HCT116 (cell line): Measurements from ENCODE around the gene BCL2L2. TPM values are rescaled to one million over a fixed set of nuclear protein-coding genes. Genes with fewer than 3 reads are reported as not detected.

Experiments
- ATAC-seq: fragments of 200-7000 bp; cut with Tn5 transposase; 2 replicates; pipeline ENCODE4 v1.9.1; 2020; ENCODE audit warnings: mild to moderate bottlenecking, moderate library complexity
- BruUV-seq: library from RNA; stranded (reverse); fragments of 400-500 nt; replicated peaks from 2 replicates; lab custom pipeline; 2021; lab: Mats Ljungman, UMichigan
- CTCF ChIA-PET: fragments of 300-600 bp; sonication (Branson Sonifier 250); formaldehyde crosslinking; loops from one replicate; lab custom pipeline; 2021; ENCODE audit warnings: antibody characterized with exemption; lab: Charles Lee
- POLR2A ChIA-PET: fragments of 300-600, 350-600 bp; sonication (Branson Sonifier 250); formaldehyde crosslinking; loops from one replicate; lab custom pipeline; 2021; ENCODE audit warnings: antibody characterized with exemption; lab: Charles Lee
- RAD21 ChIA-PET, 2 experiments: fragments of 300-600 bp; sonication (Branson Sonifier 250); formaldehyde crosslinking; loops; one replicate each; lab custom pipeline; 2023; ENCODE audit warnings: low total read pairs in 2 of 2; ENCODE audit not compliant: uncharacterized antibody in 2 of 2, unreplicated experiment in 2 of 2, low non-redundant PET in 1 of 2; lab: Charles Lee
- DNase-seq: peaks from one replicate; pipeline ENCODE4 v3.0.0-alpha.2; 2010; ENCODE audit warnings: low read depth, low spot score
- H2AFZ ChIP-seq: fragments of 200-600 bp; shearing (Covaris generic), sonication (generic); 2 replicates; pipeline ENCODE4 v1.6.1; 2017; ENCODE audit warnings: low read depth, mixed run types, mixed read lengths, antibody characterized with exemption, low read length; ENCODE audit not compliant: poor library complexity, severe bottlenecking
- H3K27ac ChIP-seq: 2 replicates; pipeline ENCODE4 v1.5.1; 2012; ENCODE audit warnings: low read depth, low read length
- H3K27me3 ChIP-seq: fragments of 200-600 bp; sonication (generic); 2 replicates; pipeline ENCODE4 v1.6.1; 2016; ENCODE audit warnings: mixed run types, low read length, mixed read lengths; ENCODE audit not compliant: insufficient read depth
- H3K36me3 ChIP-seq, 2 experiments: fragments of 200-500 bp in 1 of 2; fragments of 200-600 bp in 1 of 2; sonication (Bioruptor generic) in 1 of 2; sonication (generic) in 1 of 2; 2 replicates each; pipeline versions ENCODE4 v1.5.1 to v1.6.1; 2014 to 2016; ENCODE audit warnings: low read length in 2 of 2, inconsistent platforms in 1 of 2, mixed read lengths in 1 of 2, mixed run types in 1 of 2; ENCODE audit not compliant: insufficient read depth in 2 of 2, control insufficient read depth in 1 of 2
- H3K4me1 ChIP-seq, 2 experiments: fragments of 200-600 bp in 1 of 2; sonication (generic) in 1 of 2; 2 replicates each; pipeline versions ENCODE4 v1.5.1 to v1.6.1; 2012 to 2017; ENCODE audit warnings: low read length in 2 of 2, inconsistent platforms in 1 of 2, mild to moderate bottlenecking in 1 of 2, mixed read lengths in 1 of 2, mixed run types in 1 of 2, moderate library complexity in 1 of 2; ENCODE audit not compliant: insufficient read depth in 2 of 2, control insufficient read depth in 1 of 2
- H3K4me2 ChIP-seq: fragments of 200-600 bp; sonication (generic); 2 replicates; pipeline ENCODE4 v1.6.1; 2017; ENCODE audit warnings: mixed run types, low read length, mixed read lengths
- H3K4me3 ChIP-seq, 2 experiments: fragments of 200-600 bp in 1 of 2; sonication (generic) in 1 of 2; replicated peaks in 1 of 2; 2 replicates each; pipeline ENCODE4 v1.5.1; 2011 to 2016; ENCODE audit warnings: low read length in 2 of 2, control low read depth in 1 of 2, low read depth in 1 of 2, mild to moderate bottlenecking in 1 of 2, mixed read lengths in 1 of 2, mixed run types in 1 of 2
- H3K79me2 ChIP-seq: fragments of 200-600 bp; sonication (generic); 2 replicates; pipeline ENCODE4 v1.6.1; 2017; ENCODE audit warnings: mild to moderate bottlenecking, mixed run types, low read length, moderate library complexity, mixed read lengths; ENCODE audit not compliant: insufficient read depth
- H3K9ac ChIP-seq: fragments of 200-600 bp; sonication (generic); 2 replicates; pipeline ENCODE4 v1.6.1; 2016; ENCODE audit warnings: low read length, mixed read lengths
- H3K9me2 ChIP-seq: fragments of 200-600 bp; sonication (generic), shearing (Covaris generic); 2 replicates; pipeline ENCODE4 v1.6.1; 2017; ENCODE audit warnings: mixed run types, mild to moderate bottlenecking, moderate library complexity; ENCODE audit not compliant: insufficient read depth
- H3K9me3 ChIP-seq, 2 experiments: fragments of 200-500 bp in 1 of 2; fragments of 200-600 bp in 1 of 2; sonication (Bioruptor generic) in 1 of 2; sonication (generic) in 1 of 2; 2 replicates each; pipeline ENCODE4 v1.6.1; 2014 to 2017; ENCODE audit warnings: low read length in 2 of 2, mixed read lengths in 2 of 2, inconsistent platforms in 1 of 2, low read depth in 1 of 2, mild to moderate bottlenecking in 1 of 2, mixed run types in 1 of 2, moderate library complexity in 1 of 2; ENCODE audit not compliant: control insufficient read depth in 1 of 2, insufficient read depth in 1 of 2
- H4K20me1 ChIP-seq: fragments of 200-600 bp; sonication (generic), shearing (Covaris generic); 2 replicates; pipeline ENCODE4 v1.6.1; 2017; ENCODE audit warnings: mixed run types, mild to moderate bottlenecking, moderate library complexity; ENCODE audit not compliant: insufficient read depth
- CEBPB ChIP-seq: IDR thresholded peaks from 2 replicates; pipeline ENCODE4 v1.6.1; 2012; ENCODE audit warnings: low read depth
- EGR1 ChIP-seq: IDR thresholded peaks from 2 replicates; pipeline ENCODE4 v1.6.1; 2012; ENCODE audit warnings: low read depth
- ELF1 ChIP-seq: IDR thresholded peaks from 2 replicates; pipeline ENCODE4 v1.6.1; 2012; ENCODE audit warnings: low read depth, borderline replicate concordance
- EZH2 ChIP-seq: fragments of 200-600 bp; sonication (generic); IDR thresholded peaks from 2 replicates; pipeline ENCODE4 v1.6.1; 2017; ENCODE audit warnings: antibody characterized with exemption, mixed run types
- FOSL1 ChIP-seq: IDR thresholded peaks from 2 replicates; pipeline ENCODE4 v1.6.1; 2012; ENCODE audit warnings: low read depth
- JUND ChIP-seq: IDR thresholded peaks from 2 replicates; pipeline ENCODE4 v1.6.1; 2012
- RAD21 ChIP-seq: IDR thresholded peaks from 2 replicates; pipeline ENCODE4 v1.6.1; 2012; ENCODE audit warnings: low read depth, mild to moderate bottlenecking
- SRF ChIP-seq: IDR thresholded peaks from 2 replicates; pipeline ENCODE4 v1.6.1; 2012; ENCODE audit warnings: low read depth
- TCF7L2 ChIP-seq: IDR thresholded peaks from 2 replicates; pipeline ENCODE4 v1.7.0; 2011; ENCODE audit warnings: borderline replicate concordance, inconsistent platforms; ENCODE audit not compliant: insufficient read depth, insufficient read length; ENCODE audit errors: extremely low read depth
- intact Hi-C: fragments of 100-400 bp; cut with micrococcal nuclease; formaldehyde crosslinking; loops from 2 replicates; pipeline ENCODE4 v1.10.0; 2022
- total RNA-seq: library from RNA; stranded (reverse); gene quantifications from one replicate; pipeline ENCODE4 v1.2.1, GENCODE V29; 2021; ENCODE audit not compliant: unreplicated experiment
- TF ChIP-seq, protein P1 (sequence below), 3 experiments: fragments of 200-600 bp in 1 of 3; sonication (generic) in 1 of 3; IDR thresholded peaks in 2 of 3; conservative IDR thresholded peaks in 1 of 3; 2 replicates each; pipeline ENCODE4 v1.5.1; 2012 to 2017; ENCODE audit warnings: low read depth in 2 of 3, low read length in 2 of 3, antibody characterized with exemption in 1 of 3, borderline replicate concordance in 1 of 3, control low read depth in 1 of 3, mild to moderate bottlenecking in 1 of 3, mixed read lengths in 1 of 3, mixed run types in 1 of 3, moderate library complexity in 1 of 3; ENCODE audit not compliant: insufficient read depth in 1 of 3
- TF ChIP-seq, protein P2 (sequence below): IDR thresholded peaks from 2 replicates; pipeline ENCODE4 v1.6.1; 2012
- TF ChIP-seq, protein P3 (sequence below): IDR thresholded peaks from 2 replicates; pipeline ENCODE4 v1.6.1; 2011; ENCODE audit warnings: mild to moderate bottlenecking, low read length, moderate library complexity; ENCODE audit not compliant: insufficient replicate concordance; ENCODE audit errors: extremely low read depth

BCL2L2 gene
- total RNA-seq, 1 experiment from 2014 or later: 25.5 TPM

DNA sequence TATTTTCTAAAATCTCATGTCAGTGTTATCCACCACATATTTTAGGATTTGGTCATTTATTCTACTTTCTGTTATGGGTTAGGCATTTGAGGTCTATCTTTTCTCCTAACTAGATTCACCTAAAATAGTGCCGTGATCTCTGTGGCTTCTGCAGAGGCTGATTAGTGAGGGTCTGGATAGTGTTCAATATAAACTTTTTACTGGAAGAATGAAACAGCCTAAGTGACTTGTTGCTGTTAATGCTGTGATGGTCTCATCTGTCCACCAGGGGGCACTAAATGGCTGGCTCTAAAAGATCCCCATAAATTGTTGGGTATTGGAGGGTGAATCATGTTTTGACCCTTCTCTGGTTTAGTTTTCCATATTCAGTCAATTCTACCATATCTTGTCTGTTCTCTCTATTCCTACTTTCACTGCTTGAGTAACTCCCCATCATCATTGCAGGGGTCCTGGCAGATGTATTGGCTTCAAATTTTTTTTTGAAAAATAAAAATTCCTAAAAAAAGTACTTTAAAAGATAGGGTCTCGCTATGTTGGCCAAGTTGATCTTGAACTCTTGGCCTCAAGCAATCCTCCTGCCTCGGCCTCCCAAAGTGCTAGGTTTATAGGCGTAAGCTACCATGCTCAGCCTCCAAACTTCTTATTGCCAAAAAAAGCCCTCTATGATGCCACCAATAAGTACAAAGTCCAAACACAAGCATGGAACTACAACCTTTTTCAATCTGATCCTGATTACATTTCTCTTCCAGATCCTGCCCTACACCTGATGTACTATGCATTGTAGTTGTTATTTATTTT lies 21.5 kb downstream of the BCL2L2 start:
- H3K36me3 ChIP-seq: peaks cover 19 to 28% of the 10 kb centered on the region in 2 experiments; a peak in 3 of 4 replicates
- H3K27ac ChIP-seq: no peak overlapping the region
- H3K4me1 ChIP-seq: peaks cover 0 to 2% of the 10 kb centered on the region in 2 experiments; a peak in 3 of 4 replicates
- peak; percentile 60 for DNase-seq
- no peaks in the 10 kb centered on the region for H3K9me2 ChIP-seq
- H3K27me3 ChIP-seq: no peaks in the 10 kb centered on the region
- ChIA-PET CTCF (interaction anchor here (2.4 to 3.0 kb wide), 2 partner anchors 33 to 52 kb away, joined by 14 to 23 read pairs; no protein-coding TSS in a partner anchor), RAD21 (no interaction called here), POLR2A (no interaction called here)
- no peak for TF ChIP-seq SRF
- TF ChIP-seq RAD21: peak; percentile 80
- TF ChIP-seq FOSL1: peak; percentile 6; the same call in 1 of the 2 replicates
- TF ChIP-seq, protein P1, sequence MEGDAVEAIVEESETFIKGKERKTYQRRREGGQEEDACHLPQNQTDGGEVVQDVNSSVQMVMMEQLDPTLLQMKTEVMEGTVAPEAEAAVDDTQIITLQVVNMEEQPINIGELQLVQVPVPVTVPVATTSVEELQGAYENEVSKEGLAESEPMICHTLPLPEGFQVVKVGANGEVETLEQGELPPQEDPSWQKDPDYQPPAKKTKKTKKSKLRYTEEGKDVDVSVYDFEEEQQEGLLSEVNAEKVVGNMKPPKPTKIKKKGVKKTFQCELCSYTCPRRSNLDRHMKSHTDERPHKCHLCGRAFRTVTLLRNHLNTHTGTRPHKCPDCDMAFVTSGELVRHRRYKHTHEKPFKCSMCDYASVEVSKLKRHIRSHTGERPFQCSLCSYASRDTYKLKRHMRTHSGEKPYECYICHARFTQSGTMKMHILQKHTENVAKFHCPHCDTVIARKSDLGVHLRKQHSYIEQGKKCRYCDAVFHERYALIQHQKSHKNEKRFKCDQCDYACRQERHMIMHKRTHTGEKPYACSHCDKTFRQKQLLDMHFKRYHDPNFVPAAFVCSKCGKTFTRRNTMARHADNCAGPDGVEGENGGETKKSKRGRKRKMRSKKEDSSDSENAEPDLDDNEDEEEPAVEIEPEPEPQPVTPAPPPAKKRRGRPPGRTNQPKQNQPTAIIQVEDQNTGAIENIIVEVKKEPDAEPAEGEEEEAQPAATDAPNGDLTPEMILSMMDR (IDR thresholded peaks at IDR 0.05 in 2 of 3, conservative IDR thresholded peaks at IDR 0.05 in 1 of 3; ENCODE audit: borderline replicate concordance in 1 of 3, insufficient read depth in 1 of 3, low read depth in 2 of 3, low read length in 2 of 3): peak; percentile 83 to 94 (median 86)
- no peaks in the 10 kb centered on the region for H3K9me3 ChIP-seq
- intact Hi-C loops: loop anchor here (1.0 to 5.0 kb wide), 4 partner anchors 52 to 231 kb away; no protein-coding TSS in a partner anchor
- no peaks in the 10 kb centered on the region for H4K20me1 ChIP-seq
- peak; percentile 81 for ATAC-seq
- H2AFZ ChIP-seq: no peak overlapping the region
- H3K9ac ChIP-seq: no peak overlapping the region
- H3K79me2 ChIP-seq: peaks cover 12% of the 10 kb centered on the region
- BruUV-seq: no TSS peak
- H3K4me2 ChIP-seq: no peak overlapping the region
- no peak overlapping the region for H3K4me3 ChIP-seq

DNA sequence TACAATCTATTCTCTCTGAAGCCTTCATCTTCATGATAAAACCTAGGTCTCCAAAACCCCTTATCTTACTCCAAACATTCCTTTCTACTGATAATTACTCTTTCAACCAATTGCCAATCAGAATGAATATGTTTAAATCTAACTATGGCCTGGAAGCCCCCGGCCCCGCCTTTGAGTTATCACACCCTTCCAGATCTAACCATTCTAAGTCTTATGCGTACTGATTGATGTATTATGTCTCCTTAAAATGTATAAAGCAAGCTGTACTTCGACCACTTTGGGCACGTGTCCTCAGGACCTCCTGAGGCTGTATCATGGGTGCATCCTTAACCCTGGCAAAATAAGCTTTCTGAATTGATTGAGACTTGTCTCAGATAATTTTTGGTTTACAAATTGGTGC lies 29.0 kb downstream of the BCL2L2 start:
- Histone ChIP-seq H3K4me3 (no peak overlapping the region), H3K9me2 (no peaks in the 10 kb centered on the region), H3K9ac (no peak overlapping the region), H3K79me2 (no peaks in the 10 kb centered on the region), H3K27ac (no peak overlapping the region), H3K9me3 (peaks cover 10% of the 10 kb centered on the region in 2 experiments; a peak in 1 of 4 replicates), H3K27me3 (no peaks in the 10 kb centered on the region), H3K4me2 (no peak overlapping the region), H3K4me1 (no peaks in the 10 kb centered on the region), H3K36me3 (no peaks in the 10 kb centered on the region), H2AFZ (no peak overlapping the region), H4K20me1 (no peaks in the 10 kb centered on the region)
- DNase-seq (no peak), ATAC-seq (no peak)
- RAD21 ChIA-PET: no interaction called here
- BruUV-seq: no TSS peak
- intact Hi-C loops: no loop called here
- POLR2A ChIA-PET: no interaction called here
- CTCF ChIA-PET: no interaction called here
- no peak for TF ChIP-seq EZH2
- no peak for TF ChIP-seq EGR1
- no peak for TF ChIP-seq SRF
- no peak for TF ChIP-seq CEBPB
- TF ChIP-seq ELF1: no peak
- TF ChIP-seq, protein P2, sequence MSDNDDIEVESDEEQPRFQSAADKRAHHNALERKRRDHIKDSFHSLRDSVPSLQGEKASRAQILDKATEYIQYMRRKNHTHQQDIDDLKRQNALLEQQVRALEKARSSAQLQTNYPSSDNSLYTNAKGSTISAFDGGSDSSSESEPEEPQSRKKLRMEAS: no peak
- TF ChIP-seq TCF7L2: no peak
- TF ChIP-seq JUND: no peak
- TF ChIP-seq, protein P3, sequence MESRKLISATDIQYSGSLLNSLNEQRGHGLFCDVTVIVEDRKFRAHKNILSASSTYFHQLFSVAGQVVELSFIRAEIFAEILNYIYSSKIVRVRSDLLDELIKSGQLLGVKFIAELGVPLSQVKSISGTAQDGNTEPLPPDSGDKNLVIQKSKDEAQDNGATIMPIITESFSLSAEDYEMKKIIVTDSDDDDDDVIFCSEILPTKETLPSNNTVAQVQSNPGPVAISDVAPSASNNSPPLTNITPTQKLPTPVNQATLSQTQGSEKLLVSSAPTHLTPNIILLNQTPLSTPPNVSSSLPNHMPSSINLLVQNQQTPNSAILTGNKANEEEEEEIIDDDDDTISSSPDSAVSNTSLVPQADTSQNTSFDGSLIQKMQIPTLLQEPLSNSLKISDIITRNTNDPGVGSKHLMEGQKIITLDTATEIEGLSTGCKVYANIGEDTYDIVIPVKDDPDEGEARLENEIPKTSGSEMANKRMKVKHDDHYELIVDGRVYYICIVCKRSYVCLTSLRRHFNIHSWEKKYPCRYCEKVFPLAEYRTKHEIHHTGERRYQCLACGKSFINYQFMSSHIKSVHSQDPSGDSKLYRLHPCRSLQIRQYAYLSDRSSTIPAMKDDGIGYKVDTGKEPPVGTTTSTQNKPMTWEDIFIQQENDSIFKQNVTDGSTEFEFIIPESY: no peak
